Activated CD8-positive, alpha-beta T cell treated with anti-CD3 and anti-CD28 coated beads, Interleukin-2, amount 10 ng/mL, durations not matched to agents 7 days and 5 days (primary cell): ENCODE results near the gene EPO. TPM values are rescaled to one million over a fixed set of nuclear protein-coding genes. Genes with fewer than 3 reads are reported as not detected.

Experiments used
- ATAC-seq: fragments of 150-1000 bp; cut with Tn5 transposase; one replicate; pipeline ENCODE4 v1.10.0; 2021; ENCODE audit warnings: moderate library complexity
- CTCF ChIA-PET: fragments of 350-600 bp; sonication (Branson Sonifier 250); formaldehyde crosslinking; loops from one replicate; lab custom pipeline; 2021; ENCODE audit warnings: antibody characterized with exemption; lab: Charles Lee
- POLR2A ChIA-PET: fragments of 350-600 bp; sonication (Branson Sonifier 250); formaldehyde crosslinking; loops from one replicate; lab custom pipeline; 2021; ENCODE audit warnings: antibody characterized with exemption; lab: Charles Lee
- DNase-seq: peaks from one replicate; pipeline ENCODE4 v3.0.0-alpha.2; 2020
- H3K27ac Mint-ChIP-seq: one replicate; pipeline ENCODE4 v1.8.0; 2021; ENCODE audit warnings: mild to moderate bottlenecking, mixed read lengths
- H3K27me3 Mint-ChIP-seq: one replicate; pipeline ENCODE4 v1.8.0; 2021; ENCODE audit warnings: low read depth, mixed read lengths
- H3K36me3 Mint-ChIP-seq: one replicate; pipeline ENCODE4 v1.8.0; 2021; ENCODE audit warnings: low read depth, mixed read lengths
- H3K4me1 Mint-ChIP-seq: one replicate; pipeline ENCODE4 v1.8.0; 2021; ENCODE audit warnings: low read depth, mixed read lengths
- H3K4me3 Mint-ChIP-seq: one replicate; pipeline ENCODE4 v1.8.0; 2021; ENCODE audit warnings: mild to moderate bottlenecking, mixed read lengths
- H3K9me3 Mint-ChIP-seq: one replicate; pipeline ENCODE4 v1.8.0; 2022; ENCODE audit warnings: mixed read lengths; ENCODE audit not compliant: insufficient read depth
- total RNA-seq, 2 experiments: library from RNA; stranded (reverse); gene quantifications; one replicate each; pipeline ENCODE4 v1.2.3, GENCODE V29; 2021

EPO gene
- total RNA-seq, 2 experiments from 2014 or later = not detected

- H3K4me3 Mint-ChIP-seq = peak overlapping the region; percentile 22
- POLR2A ChIA-PET = interaction anchor here (0.8 to 1.9 kb wide), 4 partner anchors 8 to 92 kb away, joined by 3 to 7 read pairs (median 4); no protein-coding TSS in a partner anchor
Observed at GRCh38 chr7:100677308-100678267, 42.7 kb upstream of the EPO start.

DNA sequence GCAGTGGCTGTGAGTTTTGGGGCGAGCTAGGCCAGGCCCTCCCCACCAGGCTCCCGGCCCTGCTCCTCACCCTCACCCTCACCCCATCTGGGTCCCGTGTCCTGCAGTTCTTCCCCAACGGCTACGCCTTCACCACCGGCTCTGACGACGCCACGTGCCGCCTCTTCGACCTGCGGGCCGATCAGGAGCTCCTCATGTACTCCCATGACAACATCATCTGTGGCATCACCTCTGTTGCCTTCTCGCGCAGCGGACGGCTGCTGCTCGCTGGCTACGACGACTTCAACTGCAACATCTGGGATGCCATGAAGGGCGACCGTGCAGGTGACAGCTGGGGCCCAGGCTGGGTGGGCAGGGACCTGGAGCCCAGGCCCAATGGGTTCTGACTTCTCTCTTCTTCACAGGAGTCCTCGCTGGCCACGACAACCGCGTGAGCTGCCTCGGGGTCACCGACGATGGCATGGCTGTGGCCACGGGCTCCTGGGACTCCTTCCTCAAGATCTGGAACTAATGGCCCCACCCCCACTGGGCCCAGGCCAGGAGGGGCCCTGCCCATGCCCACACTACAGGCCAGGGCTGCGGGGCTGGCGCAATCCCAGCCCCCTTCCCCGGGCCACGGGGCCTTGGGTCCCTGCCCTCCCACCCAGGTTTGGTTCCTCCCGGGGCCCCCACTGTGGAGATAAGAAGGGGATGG lies 41.8 kb upstream of the EPO start:
- Mint-ChIP-seq H3K27ac (peak overlapping the region; percentile 66), H3K27me3 (no peaks in the 10 kb centered on the region), H3K9me3 (no peaks in the 10 kb centered on the region), H3K4me1 (peaks cover 34% of the 10 kb centered on the region), H3K4me3 (no peak overlapping the region), H3K36me3 (peaks cover 35% of the 10 kb centered on the region)
- ATAC-seq = no peak
- DNase-seq = no peak
- POLR2A ChIA-PET = no interaction called here
- CTCF ChIA-PET = interaction anchor here (1.1 to 3.4 kb wide), 2 partner anchors 14 to 27 kb away, joined by 6 to 24 read pairs; partner anchors contain the start of genes GIGYF1 and POP7

More at GRCh38 chr7:100677308-100678267, 42.7 kb upstream of the EPO start:
- peak overlapping the region; percentile 88 for H3K27ac Mint-ChIP-seq
- peaks cover 33% of the 10 kb centered on the region for H3K36me3 Mint-ChIP-seq
- no peak for DNase-seq
- no peaks in the 10 kb centered on the region for H3K9me3 Mint-ChIP-seq
- no peaks in the 10 kb centered on the region for H3K27me3 Mint-ChIP-seq
- ATAC-seq = no peak
- CTCF ChIA-PET = interaction anchor here (1.1 to 3.4 kb wide), 4 partner anchors 15 to 45 kb away, joined by 3 to 24 read pairs (median 9); partner anchors contain the start of genes GIGYF1 and POP7
- peaks cover 40% of the 10 kb centered on the region for H3K4me1 Mint-ChIP-seq

GRCh38 chr7:100679129-100679926 lies 40.9 kb upstream of the EPO start:
- ChIA-PET POLR2A (interaction anchor here (0.8 to 2.5 kb wide), 2 partner anchors 11 to 112 kb away, joined by 5 to 9 read pairs; no protein-coding TSS in a partner anchor), CTCF (interaction anchor here (1.7 to 6.1 kb wide), 2 partner anchors 13 to 47 kb away, joined by 4 to 38 read pairs; no protein-coding TSS in a partner anchor)
- H3K4me3 Mint-ChIP-seq = no peak overlapping the region
- DNase-seq = no peak
- no peaks in the 10 kb centered on the region for H3K27me3 Mint-ChIP-seq
- peaks cover 35% of the 10 kb centered on the region for H3K36me3 Mint-ChIP-seq
- H3K4me1 Mint-ChIP-seq = peaks cover 34% of the 10 kb centered on the region
- no peak for ATAC-seq
- peak overlapping the region; percentile 25 for H3K27ac Mint-ChIP-seq
- H3K9me3 Mint-ChIP-seq = no peaks in the 10 kb centered on the region

- ChIA-PET CTCF (interaction anchor here (1.3 to 6.1 kb wide), 3 partner anchors 12 to 47 kb away, joined by 4 to 38 read pairs (median 5); partner anchors contain the start of gene POP7), POLR2A (interaction anchor here (0.8 to 2.5 kb wide), 3 partner anchors 10 to 113 kb away, joined by 3 to 9 read pairs (median 5); no protein-coding TSS in a partner anchor)
- DNase-seq (no peak), ATAC-seq (no peak)
- Mint-ChIP-seq H3K4me3 (no peak overlapping the region), H3K36me3 (peaks cover 35% of the 10 kb centered on the region), H3K27ac (peak overlapping the region; percentile 1), H3K27me3 (no peaks in the 10 kb centered on the region), H3K4me1 (peaks cover 34% of the 10 kb centered on the region), H3K9me3 (no peaks in the 10 kb centered on the region)
Observed at GRCh38 chr7:100679927-100680575, 40.2 kb upstream of the EPO start.

GRCh38 chr7:100680576-100681271 lies 39.5 kb upstream of the EPO start:
- DNase-seq (no peak), ATAC-seq (no peak)
- Mint-ChIP-seq H3K36me3 (peaks cover 40% of the 10 kb centered on the region), H3K9me3 (no peaks in the 10 kb centered on the region), H3K27ac (no peak overlapping the region), H3K4me1 (peaks cover 34% of the 10 kb centered on the region), H3K27me3 (no peaks in the 10 kb centered on the region), H3K4me3 (no peak overlapping the region)
- ChIA-PET CTCF (interaction anchor here (1.3 to 6.1 kb wide), 3 partner anchors 11 to 48 kb away, joined by 4 to 38 read pairs (median 5); partner anchors contain the start of gene POP7), POLR2A (interaction anchor here (0.9 to 2.5 kb wide), 2 partner anchors 10 to 55 kb away, joined by 3 to 9 read pairs; no protein-coding TSS in a partner anchor)

DNA sequence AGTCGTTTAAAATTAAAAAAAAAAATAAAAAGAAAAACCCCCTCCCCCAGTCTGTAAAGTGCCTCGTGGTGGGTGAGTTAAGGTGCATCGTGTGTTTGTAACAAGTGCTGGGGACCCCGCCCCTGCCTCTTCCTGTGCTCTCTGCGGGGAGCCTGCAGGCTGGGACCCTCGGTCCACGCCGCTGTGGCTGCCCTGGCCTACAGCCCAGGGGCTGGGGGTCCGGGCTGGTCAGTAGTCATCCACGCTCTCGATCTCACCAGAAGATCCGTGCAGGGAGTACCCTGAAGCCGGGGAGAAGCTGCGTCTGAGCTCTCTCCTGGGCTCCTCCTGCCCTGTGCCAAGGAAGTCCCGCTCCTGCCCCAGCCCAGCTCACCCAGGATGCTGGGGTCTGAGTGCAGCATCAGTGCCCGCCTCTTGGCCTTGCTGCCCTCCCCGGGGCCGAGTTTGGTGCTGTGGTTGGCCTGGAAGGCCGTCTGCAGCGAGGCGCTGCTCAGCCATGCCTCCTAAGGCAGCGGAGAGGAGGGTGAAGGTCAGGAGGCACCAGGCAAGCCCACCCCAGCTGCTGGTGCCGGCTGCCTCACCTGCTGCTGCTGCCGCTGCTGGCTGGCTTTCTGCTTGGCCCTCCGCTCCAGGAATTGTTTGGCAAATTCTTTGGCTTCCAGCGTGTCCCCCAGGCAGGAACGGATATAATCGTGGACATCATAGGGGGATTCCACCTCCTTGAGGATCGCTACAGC lies 38.6 kb upstream of the EPO start:
- H3K27me3 Mint-ChIP-seq = no peaks in the 10 kb centered on the region
- H3K36me3 Mint-ChIP-seq = peaks cover 37% of the 10 kb centered on the region
- ChIA-PET POLR2A (interaction anchor here (1.7 to 2.5 kb wide), 2 partner anchors 9 to 11 kb away, joined by 5 to 9 read pairs; no protein-coding TSS in a partner anchor), CTCF (interaction anchor here (1.7 to 6.1 kb wide), 3 partner anchors 11 to 49 kb away, joined by 4 to 38 read pairs (median 10); partner anchors contain the start of gene POP7)
- DNase-seq (no peak), ATAC-seq (no peak)
- no peak overlapping the region for H3K4me3 Mint-ChIP-seq
- H3K27ac Mint-ChIP-seq = peak overlapping the region; percentile 52
- H3K9me3 Mint-ChIP-seq = no peaks in the 10 kb centered on the region
- H3K4me1 Mint-ChIP-seq = peaks cover 30% of the 10 kb centered on the region

DNA sequence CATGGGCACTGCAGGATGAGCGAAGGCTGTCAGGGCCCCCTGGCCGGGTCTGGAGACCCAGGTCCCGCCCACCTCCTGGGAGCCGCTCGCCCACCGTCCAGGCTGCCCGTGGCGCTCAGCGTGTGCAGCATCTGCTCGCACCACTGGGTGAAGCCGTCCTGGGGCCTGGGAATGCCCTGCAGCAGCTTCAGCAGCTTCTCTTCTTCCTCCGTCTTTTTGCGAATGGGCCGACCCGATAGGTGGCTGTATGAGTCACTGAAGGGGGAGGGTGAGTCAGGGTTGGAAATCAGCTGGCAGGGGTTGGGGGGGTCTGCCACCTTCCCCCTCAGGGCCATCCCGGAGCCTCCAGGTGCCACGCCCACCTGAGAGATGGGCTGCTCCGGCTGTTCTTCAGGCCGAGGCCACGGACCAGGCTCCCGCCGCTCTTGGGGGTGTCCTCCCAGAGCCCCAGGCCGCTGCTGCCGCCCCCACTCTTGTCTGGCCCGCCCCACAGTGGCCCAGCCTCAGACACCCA lies 38.0 kb upstream of the EPO start:
- H3K9me3 Mint-ChIP-seq = no peaks in the 10 kb centered on the region
- DNase-seq = no peak
- no peak for ATAC-seq
- H3K4me3 Mint-ChIP-seq = no peak overlapping the region
- peaks cover 26% of the 10 kb centered on the region for H3K4me1 Mint-ChIP-seq
- CTCF ChIA-PET = interaction anchor here (1.2 to 6.1 kb wide), 3 partner anchors 10 to 123 kb away, joined by 4 to 38 read pairs (median 10); partner anchors contain the start of gene POP7
- no peaks in the 10 kb centered on the region for H3K27me3 Mint-ChIP-seq
- H3K36me3 Mint-ChIP-seq = peaks cover 35% of the 10 kb centered on the region
- no peak overlapping the region for H3K27ac Mint-ChIP-seq
- POLR2A ChIA-PET = interaction anchor here (1.7 to 2.5 kb wide), 2 partner anchors 8 to 11 kb away, joined by 5 to 9 read pairs; no protein-coding TSS in a partner anchor

- peaks cover 19% of the 10 kb centered on the region for H3K4me1 Mint-ChIP-seq
- ChIA-PET POLR2A (interaction anchor here (1.1 to 1.7 kb wide), 2 partner anchors 10 to 68 kb away, joined by 3 to 5 read pairs; no protein-coding TSS in a partner anchor), CTCF (interaction anchor here (1.2 to 6.1 kb wide), 3 partner anchors 9 to 124 kb away, joined by 4 to 38 read pairs (median 10); partner anchors contain the start of gene POP7)
- ATAC-seq (no peak), DNase-seq (no peak)
- no peak overlapping the region for H3K4me3 Mint-ChIP-seq
- no peaks in the 10 kb centered on the region for H3K9me3 Mint-ChIP-seq
- H3K36me3 Mint-ChIP-seq = peaks cover 33% of the 10 kb centered on the region
- no peak overlapping the region for H3K27ac Mint-ChIP-seq
- no peaks in the 10 kb centered on the region for H3K27me3 Mint-ChIP-seq
Observed at GRCh38 chr7:100682991-100683658, 37.1 kb upstream of the EPO start.
